Epithelial cell of proximal tubule (primary cell): ENCODE data around the gene MED7. TPM values are rescaled to one million over a fixed set of nuclear protein-coding genes. Genes with fewer than 3 reads are reported as not detected.

Source experiments
- DNase-seq: peaks from one replicate; pipeline ENCODE4 v3.0.0-alpha.2; 2011; ENCODE audit warnings: low read depth
- H3K4me3 ChIP-seq: 2 replicates; pipeline ENCODE4 v1.5.1; 2011; ENCODE audit warnings: low read depth, mild to moderate bottlenecking, low read length
- CTCF ChIP-seq: conservative IDR thresholded peaks from 2 replicates; pipeline ENCODE4 v1.5.1; 2012; ENCODE audit warnings: low read depth, mild to moderate bottlenecking, low read length
- total RNA-seq: library from RNA; depleted of rRNA; stranded (reverse); fragments of >200 nt; gene quantifications from 2 replicates; pipeline ENCODE4 v1.2.3, GENCODE V29; 2015

MED7 gene
- total RNA-seq, 1 donor from 2014 or later: 20.5 TPM

GRCh38 chr5:157120102-157120501 is 22.6 kb downstream of the MED7 start:
- TF ChIP-seq CTCF: no peak
- no peak for DNase-seq

DNA sequence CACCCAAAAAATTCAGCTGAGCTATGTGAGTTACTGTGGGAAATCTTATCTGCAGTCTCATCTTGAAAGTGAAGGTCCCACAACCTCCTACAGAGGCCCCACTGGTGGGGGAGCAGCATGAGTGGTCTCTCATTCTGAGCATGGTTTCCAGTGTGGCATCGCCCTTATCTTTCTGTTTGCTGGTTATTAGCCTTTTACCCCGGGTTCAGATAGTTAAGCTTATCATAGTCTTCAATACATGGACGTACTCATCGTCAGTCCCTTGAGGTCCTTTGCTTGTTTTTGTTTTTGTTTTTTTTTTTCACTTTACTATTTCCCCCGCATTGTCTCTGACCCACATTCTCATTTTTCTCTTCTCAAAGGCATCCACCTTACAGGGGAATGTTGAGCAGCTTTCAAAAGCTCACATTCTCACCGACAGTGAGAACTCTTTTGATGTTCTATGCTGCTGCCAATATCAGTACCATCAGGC is 26.1 kb downstream of the MED7 start:
- no peak overlapping the region for H3K4me3 ChIP-seq
- no peak for DNase-seq
- TF ChIP-seq CTCF: no peak

More at GRCh38 chr5:157120102-157120501, 22.6 kb downstream of the MED7 start:
- no peak overlapping the region for H3K4me3 ChIP-seq

- no peak for TF ChIP-seq CTCF
- no peak overlapping the region for H3K4me3 ChIP-seq
- DNase-seq: no peak
These were observed 27.2 kb downstream of the MED7 start for GRCh38 chr5:157115502-157115901.

DNA sequence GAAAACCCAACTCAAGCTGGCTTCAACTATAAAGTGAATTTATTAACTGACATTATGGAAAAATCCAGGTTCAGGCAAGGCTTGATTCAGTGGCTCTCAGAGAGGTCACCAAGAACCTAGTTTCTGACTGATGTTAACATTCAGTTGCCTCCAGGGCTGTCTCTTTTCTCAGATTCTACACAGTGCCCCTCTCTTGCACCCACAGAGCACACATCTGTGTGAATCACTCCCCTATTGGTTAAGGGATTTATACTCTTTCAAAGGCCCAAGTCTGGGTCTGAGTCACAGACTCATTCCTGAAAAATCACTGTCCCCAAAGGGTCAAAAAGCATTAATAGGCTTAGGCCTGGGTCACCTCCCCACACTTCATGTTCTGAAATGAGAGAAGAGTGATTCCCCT is 27.7 kb downstream of the MED7 start:
- no peak overlapping the region for H3K4me3 ChIP-seq
- no peak for TF ChIP-seq CTCF
- DNase-seq: no peak

GRCh38 chr5:157113002-157113401 is 29.7 kb downstream of the MED7 start:
- no peak overlapping the region for H3K4me3 ChIP-seq
- DNase-seq: no peak
- no peak for TF ChIP-seq CTCF

DNA sequence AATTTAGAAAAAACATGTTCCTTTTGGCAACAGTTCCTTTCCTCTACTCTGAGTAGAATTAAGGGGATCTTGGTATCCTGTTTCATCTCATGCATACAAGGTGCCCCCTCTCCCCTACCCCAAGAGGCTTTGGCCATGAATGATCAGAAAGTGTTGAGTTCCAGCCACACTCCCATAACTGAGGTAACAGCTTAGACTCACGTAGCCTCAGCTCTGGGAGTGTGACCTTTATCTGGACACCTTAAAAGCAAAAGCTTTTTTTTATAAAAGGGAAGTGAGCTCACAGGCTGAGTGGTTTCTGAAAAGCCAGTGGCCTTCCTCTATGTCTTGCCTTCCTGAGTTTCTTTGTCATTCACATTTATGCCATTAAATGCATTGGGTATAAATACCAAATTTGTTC is 32.9 kb downstream of the MED7 start:
- no peak for DNase-seq
- no peak overlapping the region for H3K4me3 ChIP-seq
- TF ChIP-seq CTCF: no peak

DNA sequence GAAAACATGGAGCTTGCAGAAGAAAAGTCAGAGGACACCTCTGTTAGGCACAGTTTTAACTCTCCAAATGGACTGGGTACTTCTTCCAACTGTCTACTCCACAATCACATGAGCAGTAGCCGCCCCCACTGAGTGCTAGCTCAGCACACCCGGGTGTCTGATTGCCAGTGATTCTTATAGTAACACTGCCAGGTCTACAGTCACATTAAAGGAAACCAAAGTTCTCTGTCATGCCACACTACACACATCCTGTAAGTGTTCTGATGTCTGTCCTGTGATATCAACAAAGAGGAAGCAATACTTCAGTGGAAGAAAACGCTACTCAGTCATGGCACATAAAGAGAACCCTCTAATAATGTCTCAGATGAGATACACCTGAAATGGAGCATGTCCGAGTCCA is 33.7 kb downstream of the MED7 start, which contains the start of gene HAVCR2:
Gene HAVCR2, minus strand, starts transcription at position 69 of the 400 bp plus-strand sequence. Its CDS starts 61 bp downstream, at position 8.
- no peak for TF ChIP-seq CTCF
- peak within 1 kb of the TSS; percentile 42 for H3K4me3 ChIP-seq
- DNase-seq: no peak
